Measurements from ENCODE around the gene CRAMP1. TPM values are rescaled to one million over a fixed set of nuclear protein-coding genes. Genes with fewer than 3 reads are reported as not detected.

Gene CRAMP1
- total RNA-seq, 1 donor from 2014 or later: 11.7 TPM

DNA sequence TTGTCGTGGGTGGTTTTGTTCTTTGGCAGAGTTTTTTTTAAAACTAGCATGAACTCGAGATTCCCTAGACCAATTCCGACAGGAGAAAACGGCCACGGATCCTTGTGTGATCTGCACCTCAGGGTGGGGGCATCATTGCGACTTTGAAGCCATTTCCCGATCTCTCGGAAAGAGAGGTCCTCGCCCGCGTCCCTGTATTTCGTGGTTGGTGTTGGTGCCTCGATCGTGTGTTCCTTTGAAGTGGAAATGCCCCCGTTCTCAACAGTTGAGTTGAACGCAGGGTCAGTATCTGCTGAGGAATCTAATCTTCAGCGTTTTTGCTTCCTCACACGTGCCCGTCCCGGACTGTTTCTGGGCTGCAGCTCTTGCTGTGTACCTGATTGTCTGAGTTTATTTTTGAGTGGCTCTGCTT is 1.1 kb downstream of the CRAMP1 start:
- Histone ChIP-seq H2AFZ (replicated peaks) (no peak overlapping the region), H3K9ac (peak overlapping the region; percentile 75), H3K4me2 (peak overlapping the region; percentile 97), H4K20me1 (ENCODE audit: low read depth) (peaks cover 18% of the 10 kb centered on the region), H3K4me3 (peak overlapping the region; percentile 93), H3K4me1 (peaks cover 27% of the 10 kb centered on the region), H3F3A (ENCODE audit: low read depth) (peaks cover 33% of the 10 kb centered on the region), H3K27me3 (peaks cover 16% of the 10 kb centered on the region), H3K27ac (no peak overlapping the region), H3K36me3 (no peaks in the 10 kb centered on the region), H3K79me2 (ENCODE audit: low read depth) (peaks cover 68% of the 10 kb centered on the region), H3K9me3 (ENCODE audit: low read depth) (no peaks in the 10 kb centered on the region)
- peak; percentile 30 for DNase-seq (ENCODE audit: low spot score)
- TF ChIP-seq, protein P1, sequence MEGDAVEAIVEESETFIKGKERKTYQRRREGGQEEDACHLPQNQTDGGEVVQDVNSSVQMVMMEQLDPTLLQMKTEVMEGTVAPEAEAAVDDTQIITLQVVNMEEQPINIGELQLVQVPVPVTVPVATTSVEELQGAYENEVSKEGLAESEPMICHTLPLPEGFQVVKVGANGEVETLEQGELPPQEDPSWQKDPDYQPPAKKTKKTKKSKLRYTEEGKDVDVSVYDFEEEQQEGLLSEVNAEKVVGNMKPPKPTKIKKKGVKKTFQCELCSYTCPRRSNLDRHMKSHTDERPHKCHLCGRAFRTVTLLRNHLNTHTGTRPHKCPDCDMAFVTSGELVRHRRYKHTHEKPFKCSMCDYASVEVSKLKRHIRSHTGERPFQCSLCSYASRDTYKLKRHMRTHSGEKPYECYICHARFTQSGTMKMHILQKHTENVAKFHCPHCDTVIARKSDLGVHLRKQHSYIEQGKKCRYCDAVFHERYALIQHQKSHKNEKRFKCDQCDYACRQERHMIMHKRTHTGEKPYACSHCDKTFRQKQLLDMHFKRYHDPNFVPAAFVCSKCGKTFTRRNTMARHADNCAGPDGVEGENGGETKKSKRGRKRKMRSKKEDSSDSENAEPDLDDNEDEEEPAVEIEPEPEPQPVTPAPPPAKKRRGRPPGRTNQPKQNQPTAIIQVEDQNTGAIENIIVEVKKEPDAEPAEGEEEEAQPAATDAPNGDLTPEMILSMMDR (IDR thresholded peaks at IDR 0.05): no peak
- TF ChIP-seq EZH2phosphoT487 (IDR thresholded peaks at IDR 0.05) (peak; percentile 67), EZH2 (IDR thresholded peaks at IDR 0.05) (peak; percentile 71)
- H3K4me3 Mint-ChIP-seq: peak overlapping the region; percentile 92
- no peaks in the 10 kb centered on the region for H3K9me3 Mint-ChIP-seq
- peaks cover 33% of the 10 kb centered on the region for H3K4me1 Mint-ChIP-seq
- peaks cover 8% of the 10 kb centered on the region for H3K27me3 Mint-ChIP-seq (ENCODE audit: insufficient read depth, low read depth)
- H3K27ac Mint-ChIP-seq: peak overlapping the region; percentile 46
- H3K36me3 Mint-ChIP-seq: peaks cover 19% of the 10 kb centered on the region

GRCh38 chr16:1613728-1614455 is 1.7 kb downstream of the CRAMP1 start:
- H3K27ac ChIP-seq: no peak overlapping the region
- peak overlapping the region; percentile 75 for H3K9ac ChIP-seq
- H4K20me1 ChIP-seq (ENCODE audit: low read depth): peaks cover 20% of the 10 kb centered on the region
- peaks cover 33% of the 10 kb centered on the region for H3K4me1 Mint-ChIP-seq
- H3K27me3 ChIP-seq: peaks cover 16% of the 10 kb centered on the region
- H3K36me3 Mint-ChIP-seq: peaks cover 20% of the 10 kb centered on the region
- TF ChIP-seq EZH2phosphoT487 (IDR thresholded peaks at IDR 0.05) (no peak), EZH2 (IDR thresholded peaks at IDR 0.05) (peak; percentile 29)
- no peaks in the 10 kb centered on the region for H3K36me3 ChIP-seq
- peaks cover 33% of the 10 kb centered on the region for H3F3A ChIP-seq (ENCODE audit: low read depth)
- H3K4me3 Mint-ChIP-seq: peak overlapping the region; percentile 92
- peak overlapping the region; percentile 14 for H3K27ac Mint-ChIP-seq
- H3K9me3 ChIP-seq (ENCODE audit: low read depth): no peaks in the 10 kb centered on the region
- peak; percentile 65 for DNase-seq (ENCODE audit: low spot score)
- peaks cover 8% of the 10 kb centered on the region for H3K27me3 Mint-ChIP-seq (ENCODE audit: insufficient read depth, low read depth)
- H3K4me3 ChIP-seq: peak overlapping the region; percentile 93
- H3K4me1 ChIP-seq: peaks cover 27% of the 10 kb centered on the region
- H2AFZ ChIP-seq (replicated peaks): no peak overlapping the region
- peak overlapping the region; percentile 97 for H3K4me2 ChIP-seq
- H3K79me2 ChIP-seq (ENCODE audit: low read depth): peaks cover 70% of the 10 kb centered on the region
- H3K9me3 Mint-ChIP-seq: no peaks in the 10 kb centered on the region

GRCh38 chr16:1614456-1615102 is 2.4 kb downstream of the CRAMP1 start:
- peaks cover 31% of the 10 kb centered on the region for H3F3A ChIP-seq (ENCODE audit: low read depth)
- H4K20me1 ChIP-seq (ENCODE audit: low read depth): peaks cover 24% of the 10 kb centered on the region
- Mint-ChIP-seq H3K9me3 (no peaks in the 10 kb centered on the region), H3K36me3 (peaks cover 23% of the 10 kb centered on the region), H3K4me3 (peak overlapping the region; percentile 91), H3K4me1 (peaks cover 28% of the 10 kb centered on the region), H3K27me3 (ENCODE audit: insufficient read depth, low read depth) (peaks cover 10% of the 10 kb centered on the region), H3K27ac (peak overlapping the region; percentile 57)
- H2AFZ ChIP-seq (replicated peaks): no peak overlapping the region
- peaks cover 16% of the 10 kb centered on the region for H3K27me3 ChIP-seq
- no peak overlapping the region for H3K27ac ChIP-seq
- peak overlapping the region; percentile 90 for H3K4me2 ChIP-seq
- TF ChIP-seq EZH2phosphoT487 (IDR thresholded peaks at IDR 0.05): no peak
- TF ChIP-seq EZH2 (IDR thresholded peaks at IDR 0.05): no peak
- TF ChIP-seq, protein P1 (IDR thresholded peaks at IDR 0.05): no peak
- H3K79me2 ChIP-seq (ENCODE audit: low read depth): peaks cover 70% of the 10 kb centered on the region
- peaks cover 22% of the 10 kb centered on the region for H3K4me1 ChIP-seq
- DNase-seq (ENCODE audit: low spot score): peak; percentile 73
- H3K9me3 ChIP-seq (ENCODE audit: low read depth): no peaks in the 10 kb centered on the region
- H3K4me3 ChIP-seq: peak overlapping the region; percentile 93
- no peaks in the 10 kb centered on the region for H3K36me3 ChIP-seq
- peak overlapping the region; percentile 86 for H3K9ac ChIP-seq

Data from neural progenitor cell (in vitro differentiated cells).